Effector memory CD4-positive, alpha-beta T cell (primary cell): ENCODE results near the gene SAPCD2.
"Not testable (repeated sequence)": the region's sequence is repeated elsewhere in the genome, so short reads cannot be mapped to it uniquely, and the experiment has no call there.

ENCODE experiments used
- DNase-seq, 3 donors: peaks; one replicate each; pipeline ENCODE4 v3.0.0-alpha.2; 2020
- H3K27ac ChIP-seq: 2 replicates; pipeline ENCODE4 v1.7.0; 2013; ENCODE audit warnings: mild to moderate bottlenecking, low read length, moderate library complexity; ENCODE audit not compliant: insufficient read depth, poor library complexity, severe bottlenecking
- H3K27me3 ChIP-seq: replicated peaks from 2 replicates; pipeline ENCODE4 v1.7.0; 2013; ENCODE audit warnings: mild to moderate bottlenecking, low read length; ENCODE audit not compliant: insufficient read depth, control insufficient read depth, poor library complexity, severe bottlenecking
- H3K36me3 ChIP-seq: 2 replicates; pipeline ENCODE4 v1.7.0; 2013; ENCODE audit warnings: mild to moderate bottlenecking, low read length, moderate library complexity; ENCODE audit not compliant: control insufficient read depth, insufficient read depth
- H3K4me1 ChIP-seq: 2 replicates; pipeline ENCODE4 v1.7.0; 2013; ENCODE audit warnings: low read length, mild to moderate bottlenecking; ENCODE audit not compliant: control insufficient read depth, insufficient read depth, poor library complexity, severe bottlenecking
- H3K4me3 ChIP-seq: 2 replicates; pipeline ENCODE4 v1.7.0; 2013; ENCODE audit warnings: low read length, low read depth, mild to moderate bottlenecking; ENCODE audit not compliant: insufficient read depth, poor library complexity, severe bottlenecking
- H3K9me3 ChIP-seq: 2 replicates; pipeline ENCODE4 v1.7.0; 2013; ENCODE audit warnings: mild to moderate bottlenecking, low read length, moderate library complexity; ENCODE audit not compliant: control insufficient read depth

Gene SAPCD2

DNA sequence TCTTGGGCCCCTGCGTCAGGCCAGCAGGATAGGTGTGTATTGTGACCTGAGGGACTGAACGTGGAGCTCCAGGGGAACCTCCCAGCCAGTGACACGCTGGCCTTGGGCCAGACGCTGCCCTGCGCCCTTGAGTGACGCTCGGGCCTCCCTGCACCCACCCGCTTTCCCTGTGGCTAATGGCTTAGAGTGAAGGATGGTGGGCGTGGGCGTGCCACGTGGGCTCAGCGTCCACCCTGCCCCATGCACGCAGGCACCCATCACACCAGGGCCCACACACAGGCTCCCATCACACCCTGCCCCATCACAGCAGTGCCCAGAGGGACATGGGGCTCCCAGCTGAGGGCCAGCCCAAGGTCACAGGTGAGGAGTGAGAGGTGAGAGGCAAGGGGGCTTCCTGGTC, 33.3 kb downstream of the SAPCD2 start:
- Histone ChIP-seq H3K27me3 (no peaks in the 10 kb centered on the region), H3K9me3 (no peaks in the 10 kb centered on the region), H3K4me3 (no peak overlapping the region), H3K27ac (no peak overlapping the region), H3K36me3 (peaks cover 14% of the 10 kb centered on the region), H3K4me1 (peaks cover 23% of the 10 kb centered on the region)
- DNase-seq: no peak

DNA sequence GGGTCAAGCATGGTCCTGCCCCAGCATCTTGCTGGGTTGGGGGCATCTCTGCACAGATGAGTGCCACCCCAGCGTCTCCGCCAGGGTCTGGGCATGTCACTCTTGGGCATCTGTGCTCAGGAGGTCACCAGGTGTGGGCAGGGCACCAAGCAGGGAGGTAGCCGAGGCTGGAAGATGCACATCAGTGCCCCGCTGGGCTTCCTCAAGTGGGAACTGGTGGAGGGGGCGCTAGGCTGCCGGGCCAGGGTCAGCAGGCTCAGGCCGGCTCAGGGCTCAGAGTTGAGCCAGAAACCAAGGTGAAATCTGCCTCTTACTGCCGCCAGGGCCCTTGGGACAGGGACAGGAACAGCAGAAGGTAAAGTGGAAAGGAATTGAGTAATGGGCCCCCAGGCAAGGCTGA, 34.4 kb downstream of the SAPCD2 start:
- Histone ChIP-seq H3K27ac (no peak overlapping the region), H3K9me3 (no peaks in the 10 kb centered on the region), H3K4me1 (peaks cover 34% of the 10 kb centered on the region), H3K36me3 (peaks cover 14% of the 10 kb centered on the region), H3K27me3 (no peaks in the 10 kb centered on the region), H3K4me3 (no peak overlapping the region)
- no peak for DNase-seq

GRCh38 chr9:137035507-137035834, 34.9 kb downstream of the SAPCD2 start:
- Histone ChIP-seq H3K9me3 (no peaks in the 10 kb centered on the region), H3K27ac (no peak overlapping the region), H3K4me1 (peaks cover 38% of the 10 kb centered on the region), H3K27me3 (no peaks in the 10 kb centered on the region), H3K36me3 (peaks cover 11% of the 10 kb centered on the region), H3K4me3 (no peak overlapping the region)
- no peak for DNase-seq

GRCh38 chr9:137034709-137035506, 35.4 kb downstream of the SAPCD2 start:
- Histone ChIP-seq H3K4me3 (peak overlapping the region; percentile 33), H3K27ac (peak overlapping the region; percentile 64), H3K9me3 (no peaks in the 10 kb centered on the region), H3K36me3 (peaks cover 11% of the 10 kb centered on the region), H3K27me3 (no peaks in the 10 kb centered on the region), H3K4me1 (peaks cover 44% of the 10 kb centered on the region)
- peak; percentile 71 to 81 (median 75) for DNase-seq

DNA sequence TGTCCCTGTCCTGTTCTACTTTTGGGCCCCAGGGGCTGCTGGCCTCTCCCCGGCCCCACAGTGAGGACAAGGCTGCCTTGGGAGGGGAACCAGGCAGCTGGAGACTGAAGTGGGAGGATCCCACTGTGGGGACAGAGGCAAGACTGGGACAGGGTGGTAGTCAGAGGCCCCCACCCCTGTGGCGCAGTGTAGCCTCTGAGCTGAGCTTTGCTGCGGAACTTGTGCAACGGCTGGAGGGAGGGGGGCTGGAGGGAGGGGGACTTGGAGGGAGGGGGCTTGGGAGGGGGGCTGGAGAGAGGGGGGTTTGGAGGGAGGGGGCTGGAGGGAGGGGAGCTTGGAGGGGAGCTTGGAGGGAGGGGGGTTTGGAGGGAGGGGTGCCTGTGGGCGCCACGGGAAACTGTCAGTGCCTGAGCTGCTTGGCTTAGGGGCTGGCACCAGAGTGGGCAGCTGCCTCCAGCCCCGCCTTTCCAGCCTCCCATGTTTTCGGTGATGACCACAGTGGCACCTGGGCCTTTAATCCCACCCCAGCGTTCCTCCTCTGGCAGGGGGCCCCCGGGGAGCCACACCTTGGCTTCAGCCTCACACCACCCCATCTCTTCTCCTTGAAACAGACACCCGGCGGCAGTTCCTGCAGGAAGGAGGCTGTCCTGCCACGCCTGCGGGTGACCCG, 36.2 kb downstream of the SAPCD2 start:
- no peaks in the 10 kb centered on the region for H3K27me3 ChIP-seq
- no peak for DNase-seq
- H3K36me3 ChIP-seq: peaks cover 7% of the 10 kb centered on the region
- H3K27ac ChIP-seq: peak overlapping the region; percentile 64
- H3K4me3 ChIP-seq: peak overlapping the region; percentile 33
- H3K9me3 ChIP-seq: no peaks in the 10 kb centered on the region
- peaks cover 51% of the 10 kb centered on the region for H3K4me1 ChIP-seq

- Histone ChIP-seq H3K4me1 (peaks cover 58% of the 10 kb centered on the region), H3K27ac (peak overlapping the region; percentile 22)
- not testable (repeated sequence) for H3K4me3 ChIP-seq, H3K27me3 ChIP-seq, DNase-seq, H3K9me3 ChIP-seq, H3K36me3 ChIP-seq
Measured at GRCh38 chr9:137033481-137033880, 36.9 kb downstream of the SAPCD2 start.

DNA sequence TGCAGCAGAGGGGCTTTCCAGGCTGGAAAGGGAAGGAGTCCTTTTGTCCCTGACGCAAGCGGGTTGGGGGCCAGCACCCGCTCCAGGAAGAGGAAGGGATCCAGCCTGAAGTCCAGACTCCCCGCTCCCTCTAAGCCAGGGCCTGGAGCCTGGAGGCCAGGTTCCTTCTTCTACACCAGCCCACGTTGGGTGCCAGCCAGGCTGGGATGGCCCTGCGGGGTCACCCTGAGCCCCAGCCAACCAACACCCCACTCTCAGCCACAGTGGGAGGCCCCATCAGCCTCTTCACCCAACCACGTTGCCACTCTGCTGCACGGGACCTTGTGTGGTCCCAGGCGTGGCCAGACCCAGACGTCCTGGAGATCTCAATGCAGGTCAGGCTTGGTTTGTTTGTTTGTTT, 37.5 kb downstream of the SAPCD2 start:
- H3K27ac ChIP-seq: peak overlapping the region; percentile 40
- peaks cover 60% of the 10 kb centered on the region for H3K4me1 ChIP-seq
- no peak for DNase-seq
- no peaks in the 10 kb centered on the region for H3K27me3 ChIP-seq
- H3K4me3 ChIP-seq: no peak overlapping the region
- H3K9me3 ChIP-seq: no peaks in the 10 kb centered on the region
- no peaks in the 10 kb centered on the region for H3K36me3 ChIP-seq

GRCh38 chr9:137031904-137032640, 38.3 kb downstream of the SAPCD2 start, which contains the start of gene FUT7:
FUT7 (minus strand) TSS chr9:137032088; CDS start chr9:137031991, 97 bp downstream.
- Histone ChIP-seq H3K4me1 (peaks cover 65% of the 10 kb centered on the region), H3K27ac (peak within 1 kb of the TSS; percentile 61), H3K9me3 (no peaks in the 10 kb centered on the region), H3K36me3 (no peaks in the 10 kb centered on the region), H3K4me3 (peak within 1 kb of the TSS; percentile 67), H3K27me3 (no peaks in the 10 kb centered on the region)
- DNase-seq: peak in 1 of 3 donors; percentile 17

- peak overlapping the region; percentile 67 for H3K4me3 ChIP-seq
- no peaks in the 10 kb centered on the region for H3K9me3 ChIP-seq
- no peaks in the 10 kb centered on the region for H3K27me3 ChIP-seq
- peaks cover 70% of the 10 kb centered on the region for H3K4me1 ChIP-seq
- no peaks in the 10 kb centered on the region for H3K36me3 ChIP-seq
- no peak for DNase-seq
- peak overlapping the region; percentile 61 for H3K27ac ChIP-seq
Measured at GRCh38 chr9:137030538-137031527, 39.5 kb downstream of the SAPCD2 start.
